ENCODE results near the gene NECAP2.

The NECAP2 gene

GRCh38 chr1:16413191-16413590 lies 27.3 kb upstream of the NECAP2 start:
- FAIRE-seq: no peak
- no peak for DNase-seq (ENCODE audit: insufficient read length, low spot score)
- TF ChIP-seq POLR2A (IDR thresholded peaks at IDR 0.05; ENCODE audit: low read depth, low read length): no peak

- no peak for DNase-seq (ENCODE audit: insufficient read length, low spot score)
- TF ChIP-seq POLR2A (IDR thresholded peaks at IDR 0.05; ENCODE audit: low read depth, low read length): no peak
- no peak for FAIRE-seq
These were observed 21.6 kb upstream of the NECAP2 start for GRCh38 chr1:16418823-16419425.

GRCh38 chr1:16420424-16421118 lies 20.0 kb upstream of the NECAP2 start:
- TF ChIP-seq POLR2A (IDR thresholded peaks at IDR 0.05; ENCODE audit: low read depth, low read length): no peak
- no peak for FAIRE-seq
- DNase-seq (ENCODE audit: insufficient read length, low spot score): no peak

GRCh38 chr1:16421201-16421600 lies 19.3 kb upstream of the NECAP2 start:
- no peak for DNase-seq (ENCODE audit: insufficient read length, low spot score)
- no peak for TF ChIP-seq POLR2A (IDR thresholded peaks at IDR 0.05; ENCODE audit: low read depth, low read length)
- no peak for FAIRE-seq

GRCh38 chr1:16422041-16422440 lies 18.5 kb upstream of the NECAP2 start:
- no peak for FAIRE-seq
- DNase-seq (ENCODE audit: insufficient read length, low spot score): no peak

DNA sequence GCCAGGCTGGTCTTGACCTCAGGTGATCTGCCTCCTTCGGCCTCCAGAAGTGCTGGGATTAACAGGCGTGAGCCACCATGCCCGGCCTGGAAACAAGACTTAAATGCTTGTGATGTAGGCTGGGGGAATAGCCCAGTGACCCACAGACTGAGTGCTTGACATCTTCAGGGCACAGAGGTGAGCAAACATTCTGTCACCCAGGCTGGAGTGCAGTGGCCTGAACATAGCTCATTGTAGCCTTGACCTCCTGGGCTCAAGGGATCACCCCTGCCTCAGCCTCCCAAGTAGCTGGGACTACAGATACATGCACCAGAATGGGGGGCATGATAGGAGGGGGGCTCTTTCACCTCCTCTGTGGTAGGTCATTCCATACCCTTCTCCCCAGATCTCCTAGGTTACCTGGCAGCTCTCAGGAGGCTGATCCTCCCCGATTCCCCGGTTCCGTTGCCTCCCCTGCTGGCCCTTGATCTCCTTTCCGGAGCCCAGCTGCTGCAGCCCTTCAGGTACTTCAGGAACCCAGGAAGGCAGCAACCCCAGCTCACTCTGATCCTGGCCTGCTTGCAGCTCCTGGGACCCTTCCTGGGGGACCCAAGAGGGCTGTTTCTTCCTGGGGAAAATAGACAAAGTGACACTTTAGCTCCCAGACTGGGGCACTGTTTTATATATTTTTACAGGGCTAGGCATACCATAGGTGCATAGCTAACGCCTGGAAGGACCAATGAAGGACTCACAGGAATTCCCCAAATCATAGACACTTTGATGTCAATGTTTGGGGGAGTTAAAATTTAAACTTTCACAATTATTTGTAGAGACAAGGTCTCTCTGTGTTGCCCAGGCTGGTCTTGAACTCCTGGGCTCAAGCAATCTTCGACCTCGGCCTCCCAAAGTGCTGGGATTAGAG lies 15.1 kb upstream of the NECAP2 start:
- DNase-seq (ENCODE audit: insufficient read length, low spot score) (no peak), FAIRE-seq (no peak)
- TF ChIP-seq POLR2A (IDR thresholded peaks at IDR 0.05; ENCODE audit: low read depth, low read length): no peak

More at GRCh38 chr1:16422041-16422440, 18.5 kb upstream of the NECAP2 start:
- no peak for TF ChIP-seq POLR2A (IDR thresholded peaks at IDR 0.05; ENCODE audit: low read depth, low read length)

GRCh38 chr1:16430606-16431005 lies 9.9 kb upstream of the NECAP2 start:
- FAIRE-seq (no peak), DNase-seq (ENCODE audit: insufficient read length, low spot score) (no peak)
- no peak for TF ChIP-seq POLR2A (IDR thresholded peaks at IDR 0.05; ENCODE audit: low read depth, low read length)

- no peak for FAIRE-seq
- TF ChIP-seq POLR2A (IDR thresholded peaks at IDR 0.05; ENCODE audit: low read depth, low read length): no peak
- no peak for DNase-seq (ENCODE audit: insufficient read length, low spot score)
These were observed 7.5 kb upstream of the NECAP2 start for GRCh38 chr1:16433030-16433429.

DNA sequence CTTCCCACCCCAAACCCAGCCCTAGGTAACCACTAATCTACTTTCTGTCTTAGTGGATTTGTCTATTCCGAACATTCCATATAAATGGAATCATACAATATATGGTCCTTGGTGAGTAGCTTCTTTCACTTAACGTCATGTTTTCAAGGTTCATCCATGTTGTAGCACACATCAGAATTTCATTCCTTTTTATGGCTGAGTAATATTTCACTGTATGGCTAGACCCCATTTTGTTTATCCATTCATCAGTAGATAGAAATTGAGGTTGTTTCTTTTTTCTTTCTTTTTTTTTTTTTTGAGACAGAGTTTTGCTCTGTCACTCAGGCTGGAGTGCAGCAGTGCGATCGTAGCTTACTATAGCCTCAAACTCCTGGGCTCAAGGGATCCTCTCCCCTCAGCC lies 6.5 kb upstream of the NECAP2 start:
- DNase-seq (ENCODE audit: insufficient read length, low spot score) (no peak), FAIRE-seq (no peak)
- no peak for TF ChIP-seq POLR2A (IDR thresholded peaks at IDR 0.05; ENCODE audit: low read depth, low read length)

DNA sequence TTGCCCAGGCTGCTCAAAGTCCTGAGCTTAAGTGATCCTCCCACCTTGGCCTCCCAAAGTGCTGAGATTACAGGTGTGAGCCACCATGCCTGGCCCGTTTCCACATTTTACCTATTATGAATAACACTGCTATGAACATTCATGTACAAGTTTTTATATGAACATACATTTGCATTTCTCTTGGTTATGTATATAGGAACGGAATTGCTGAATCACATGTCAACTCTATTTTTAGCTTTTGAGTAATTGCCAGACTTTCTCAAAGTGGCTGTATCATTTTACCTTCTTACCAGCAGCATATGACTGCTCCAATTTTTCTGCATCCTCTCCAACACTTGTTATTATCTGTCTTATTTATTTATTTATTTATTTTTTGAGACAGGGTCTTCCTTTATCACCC lies 6.0 kb upstream of the NECAP2 start:
- no peak for TF ChIP-seq POLR2A (IDR thresholded peaks at IDR 0.05; ENCODE audit: low read depth, low read length)
- no peak for FAIRE-seq
- no peak for DNase-seq (ENCODE audit: insufficient read length, low spot score)

GRCh38 chr1:16436946-16437474 lies 3.5 kb upstream of the NECAP2 start, which contains the start of gene SPATA21:
Gene SPATA21, minus strand, starts transcription at chr1:16437424. Its CDS starts 6,053 bp downstream, at chr1:16431371.
- DNase-seq (ENCODE audit: insufficient read length, low spot score): no peak
- no peak for FAIRE-seq
- no peak for TF ChIP-seq POLR2A (IDR thresholded peaks at IDR 0.05; ENCODE audit: low read depth, low read length)

DNA sequence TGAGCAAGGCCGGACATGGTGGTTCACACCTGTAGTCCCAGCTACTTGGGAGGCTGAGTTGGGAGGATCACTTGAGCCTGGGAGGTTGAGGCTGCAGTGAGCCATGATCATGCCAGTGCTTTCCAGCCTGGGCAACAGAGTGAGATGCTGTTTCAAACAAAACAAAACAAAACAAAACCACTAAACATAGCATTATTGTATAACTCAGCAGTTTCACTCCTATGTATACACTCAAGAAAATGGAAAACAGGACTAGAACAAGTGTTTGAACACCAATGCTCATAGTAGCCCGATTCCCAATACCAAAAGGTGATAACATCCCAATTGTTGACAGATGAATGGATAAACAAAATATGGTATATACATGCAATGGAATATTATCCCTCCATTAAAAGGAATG lies 2.0 kb upstream of the NECAP2 start:
- FAIRE-seq: no peak
- TF ChIP-seq POLR2A (IDR thresholded peaks at IDR 0.05; ENCODE audit: low read depth, low read length): no peak

GRCh38 chr1:16438924-16439323 lies 1.6 kb upstream of the NECAP2 start:
- no peak for DNase-seq (ENCODE audit: insufficient read length, low spot score)
- no peak for FAIRE-seq

More for the DNA sequence above, 2.0 kb upstream of the NECAP2 start:
- DNase-seq (ENCODE audit: insufficient read length, low spot score): no peak

DNA sequence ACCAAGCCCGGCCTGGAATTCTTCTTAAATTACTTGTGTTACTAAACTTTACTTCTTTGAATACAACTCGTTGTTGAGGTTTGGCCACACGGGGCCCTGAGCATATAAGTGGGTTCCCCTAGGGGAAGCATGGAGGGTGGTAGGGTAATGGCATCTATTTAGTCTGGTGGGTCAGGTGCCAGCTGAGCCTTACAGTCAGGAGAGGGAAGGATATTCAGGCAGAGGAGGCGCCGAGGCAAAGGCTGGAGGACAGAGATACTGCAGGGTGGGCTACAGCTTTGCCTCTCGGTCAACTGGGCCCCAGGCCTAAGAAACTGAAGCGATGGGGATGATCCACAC lies 424 bp upstream of the NECAP2 start:
- DNase-seq (ENCODE audit: insufficient read length, low spot score) (no peak), FAIRE-seq (no peak)
- no peak for TF ChIP-seq POLR2A (IDR thresholded peaks at IDR 0.05; ENCODE audit: low read depth, low read length)

More at GRCh38 chr1:16438924-16439323, 1.6 kb upstream of the NECAP2 start:
- no peak for TF ChIP-seq POLR2A (IDR thresholded peaks at IDR 0.05; ENCODE audit: low read depth, low read length)

Measured in H54 (cell line).